Measurements from ENCODE around the gene RGS21.

RGS21 gene

GRCh38 chr1:192351550-192351949 lies 34.8 kb downstream of the RGS21 start:
- Histone ChIP-seq H3K9me3 (ENCODE audit: control insufficient read depth, insufficient read depth, low read length) (no peaks in the 10 kb centered on the region), H3K36me3 (ENCODE audit: insufficient read depth, low read length) (no peaks in the 10 kb centered on the region), H3K4me1 (ENCODE audit: insufficient read depth, low read length) (no peaks in the 10 kb centered on the region), H3K9ac (ENCODE audit: low read depth, low read length) (no peak overlapping the region)

GRCh38 chr1:192357924-192358323 lies 41.1 kb downstream of the RGS21 start:
- H3K9ac ChIP-seq (ENCODE audit: low read depth, low read length), result no peak overlapping the region
- no peaks in the 10 kb centered on the region for H3K4me1 ChIP-seq (ENCODE audit: insufficient read depth, low read length)
- no peaks in the 10 kb centered on the region for H3K36me3 ChIP-seq (ENCODE audit: insufficient read depth, low read length)
- no peaks in the 10 kb centered on the region for H3K9me3 ChIP-seq (ENCODE audit: control insufficient read depth, insufficient read depth, low read length)

GRCh38 chr1:192358402-192358801 lies 41.6 kb downstream of the RGS21 start:
- Histone ChIP-seq H3K36me3 (ENCODE audit: insufficient read depth, low read length) (no peaks in the 10 kb centered on the region), H3K4me1 (ENCODE audit: insufficient read depth, low read length) (no peaks in the 10 kb centered on the region), H3K9me3 (ENCODE audit: control insufficient read depth, insufficient read depth, low read length) (no peaks in the 10 kb centered on the region), H3K9ac (ENCODE audit: low read depth, low read length) (no peak overlapping the region)

GRCh38 chr1:192358822-192359221 lies 42.0 kb downstream of the RGS21 start:
- H3K36me3 ChIP-seq (ENCODE audit: insufficient read depth, low read length), result no peaks in the 10 kb centered on the region
- no peak overlapping the region for H3K9ac ChIP-seq (ENCODE audit: low read depth, low read length)

GRCh38 chr1:192363177-192363576 lies 46.4 kb downstream of the RGS21 start:
- Histone ChIP-seq H3K9me3 (ENCODE audit: control insufficient read depth, insufficient read depth, low read length) (no peaks in the 10 kb centered on the region), H3K9ac (ENCODE audit: low read depth, low read length) (no peak overlapping the region), H3K36me3 (ENCODE audit: insufficient read depth, low read length) (no peaks in the 10 kb centered on the region), H3K4me1 (ENCODE audit: insufficient read depth, low read length) (no peaks in the 10 kb centered on the region)

More at GRCh38 chr1:192358822-192359221, 42.0 kb downstream of the RGS21 start:
- Histone ChIP-seq H3K9me3 (ENCODE audit: control insufficient read depth, insufficient read depth, low read length) (no peaks in the 10 kb centered on the region), H3K4me1 (ENCODE audit: insufficient read depth, low read length) (no peaks in the 10 kb centered on the region)

- Histone ChIP-seq H3K4me1 (ENCODE audit: insufficient read depth, low read length) (no peaks in the 10 kb centered on the region), H3K36me3 (ENCODE audit: insufficient read depth, low read length) (no peaks in the 10 kb centered on the region), H3K9ac (ENCODE audit: low read depth, low read length) (no peak overlapping the region), H3K9me3 (ENCODE audit: control insufficient read depth, insufficient read depth, low read length) (no peaks in the 10 kb centered on the region)
These were observed 50.6 kb downstream of the RGS21 start for GRCh38 chr1:192367436-192367835.

- no peaks in the 10 kb centered on the region for H3K4me1 ChIP-seq (ENCODE audit: insufficient read depth, low read length)
- no peaks in the 10 kb centered on the region for H3K9me3 ChIP-seq (ENCODE audit: control insufficient read depth, insufficient read depth, low read length)
- H3K36me3 ChIP-seq (ENCODE audit: insufficient read depth, low read length), result no peaks in the 10 kb centered on the region
- no peak overlapping the region for H3K9ac ChIP-seq (ENCODE audit: low read depth, low read length)
These were observed 58.5 kb downstream of the RGS21 start for GRCh38 chr1:192375306-192375705.

GRCh38 chr1:192376374-192376773 lies 59.6 kb downstream of the RGS21 start:
- H3K4me1 ChIP-seq (ENCODE audit: insufficient read depth, low read length), result no peaks in the 10 kb centered on the region
- H3K36me3 ChIP-seq (ENCODE audit: insufficient read depth, low read length), result no peaks in the 10 kb centered on the region
- H3K9ac ChIP-seq (ENCODE audit: low read depth, low read length), result no peak overlapping the region
- H3K9me3 ChIP-seq (ENCODE audit: control insufficient read depth, insufficient read depth, low read length), result no peaks in the 10 kb centered on the region

GRCh38 chr1:192378276-192378675 lies 61.5 kb downstream of the RGS21 start:
- Histone ChIP-seq H3K9me3 (ENCODE audit: control insufficient read depth, insufficient read depth, low read length) (no peaks in the 10 kb centered on the region), H3K36me3 (ENCODE audit: insufficient read depth, low read length) (no peaks in the 10 kb centered on the region; the same call in 1 of the 2 replicates), H3K9ac (ENCODE audit: low read depth, low read length) (no peak overlapping the region), H3K4me1 (ENCODE audit: insufficient read depth, low read length) (no peaks in the 10 kb centered on the region)

- H3K36me3 ChIP-seq (ENCODE audit: insufficient read depth, low read length), result no peaks in the 10 kb centered on the region; the same call in 1 of the 2 replicates
- no peaks in the 10 kb centered on the region for H3K4me1 ChIP-seq (ENCODE audit: insufficient read depth, low read length)
- no peaks in the 10 kb centered on the region for H3K9me3 ChIP-seq (ENCODE audit: control insufficient read depth, insufficient read depth, low read length)
- no peak overlapping the region for H3K9ac ChIP-seq (ENCODE audit: low read depth, low read length)
These were observed 62.1 kb downstream of the RGS21 start for GRCh38 chr1:192378878-192379277.

GRCh38 chr1:192379554-192379953 lies 62.8 kb downstream of the RGS21 start:
- Histone ChIP-seq H3K36me3 (ENCODE audit: insufficient read depth, low read length) (no peaks in the 10 kb centered on the region; the same call in 1 of the 2 replicates), H3K4me1 (ENCODE audit: insufficient read depth, low read length) (no peaks in the 10 kb centered on the region), H3K9me3 (ENCODE audit: control insufficient read depth, insufficient read depth, low read length) (no peaks in the 10 kb centered on the region), H3K9ac (ENCODE audit: low read depth, low read length) (no peak overlapping the region)

- Histone ChIP-seq H3K36me3 (ENCODE audit: insufficient read depth, low read length) (no peaks in the 10 kb centered on the region; the same call in 1 of the 2 replicates), H3K4me1 (ENCODE audit: insufficient read depth, low read length) (no peaks in the 10 kb centered on the region), H3K9ac (ENCODE audit: low read depth, low read length) (no peak overlapping the region), H3K9me3 (ENCODE audit: control insufficient read depth, insufficient read depth, low read length) (no peaks in the 10 kb centered on the region)
These were observed 66.0 kb downstream of the RGS21 start for GRCh38 chr1:192382758-192383157.

- Histone ChIP-seq H3K9me3 (ENCODE audit: control insufficient read depth, insufficient read depth, low read length) (no peaks in the 10 kb centered on the region), H3K9ac (ENCODE audit: low read depth, low read length) (no peak overlapping the region), H3K36me3 (ENCODE audit: insufficient read depth, low read length) (no peaks in the 10 kb centered on the region; the same call in 1 of the 2 replicates), H3K4me1 (ENCODE audit: insufficient read depth, low read length) (no peaks in the 10 kb centered on the region)
These were observed 69.4 kb downstream of the RGS21 start for GRCh38 chr1:192386051-192386650.

GRCh38 chr1:192395211-192395610 lies 78.4 kb downstream of the RGS21 start:
- Histone ChIP-seq H3K9me3 (ENCODE audit: control insufficient read depth, insufficient read depth, low read length) (no peaks in the 10 kb centered on the region), H3K4me1 (ENCODE audit: insufficient read depth, low read length) (no peaks in the 10 kb centered on the region)

GRCh38 chr1:192395895-192396294 lies 79.1 kb downstream of the RGS21 start:
- no peaks in the 10 kb centered on the region for H3K9me3 ChIP-seq (ENCODE audit: control insufficient read depth, insufficient read depth, low read length)
- no peak overlapping the region for H3K9ac ChIP-seq (ENCODE audit: low read depth, low read length)
- H3K36me3 ChIP-seq (ENCODE audit: insufficient read depth, low read length), result no peaks in the 10 kb centered on the region

More at GRCh38 chr1:192395211-192395610, 78.4 kb downstream of the RGS21 start:
- H3K36me3 ChIP-seq (ENCODE audit: insufficient read depth, low read length), result no peaks in the 10 kb centered on the region
- no peak overlapping the region for H3K9ac ChIP-seq (ENCODE audit: low read depth, low read length)

More at GRCh38 chr1:192395895-192396294, 79.1 kb downstream of the RGS21 start:
- no peaks in the 10 kb centered on the region for H3K4me1 ChIP-seq (ENCODE audit: insufficient read depth, low read length)

All from ES-I3 (cell line).